AG04450 (cell line): ENCODE results near the gene ZPR1. TPM values are rescaled to one million over a fixed set of nuclear protein-coding genes. Genes with fewer than 3 reads are reported as not detected.

Experiments used
- CTCF ChIA-PET: fragments of 300-600, 350-600 bp; formaldehyde crosslinking; extraction: SDS; loops from one replicate; lab custom pipeline; 2022; ENCODE audit warnings: antibody characterized with exemption, inconsistent platforms; lab: Charles Lee
- POLR2A ChIA-PET: fragments of 350-600 bp; formaldehyde crosslinking; extraction: SDS; loops from one replicate; lab custom pipeline; 2021; ENCODE audit warnings: antibody characterized with exemption, inconsistent platforms; lab: Yijun Ruan, JAX
- DNase-seq: peaks from one replicate; pipeline ENCODE4 v3.0.0-alpha.2; 2011; ENCODE audit warnings: low read depth, low spot score
- H3K27ac ChIP-seq: one replicate; pipeline ENCODE4 v1.5.1; 2012; ENCODE audit warnings: low read depth, low read length, control low read depth
- H3K27me3 ChIP-seq: one replicate; pipeline ENCODE4 v1.6.0; 2012; ENCODE audit warnings: low read length; ENCODE audit not compliant: control insufficient read depth, insufficient read depth
- H3K4me3 ChIP-seq: 2 replicates; pipeline ENCODE4 v1.5.1; 2011; ENCODE audit warnings: mild to moderate bottlenecking, low read depth, low read length, control low read depth
- H3K9me3 ChIP-seq: 2 replicates; pipeline ENCODE4 v1.5.1; 2012; ENCODE audit warnings: low read length; ENCODE audit not compliant: control insufficient read depth, insufficient read depth
- CTCF ChIP-seq: IDR thresholded peaks from 2 replicates; pipeline ENCODE4 v1.5.1; 2011; ENCODE audit warnings: low read depth, low read length, control low read depth, inconsistent platforms
- polyA plus RNA-seq: library from polyadenylated mRNA; depleted of rRNA; stranded (reverse); fragments of >200 nt; gene quantifications from 2 replicates; pipeline ENCODE4 v1.2.3, GENCODE V29; 2011

Gene ZPR1
- polyA plus RNA-seq, 1 experiment = 57.1 TPM

GRCh38 chr11:116830184-116830912 is 42.5 kb upstream of the ZPR1 start:
- Histone ChIP-seq H3K27me3 (peaks cover 2% of the 10 kb centered on the region), H3K4me3 (no peak overlapping the region), H3K27ac (no peak overlapping the region), H3K9me3 (no peaks in the 10 kb centered on the region)
- no peak for TF ChIP-seq CTCF
- ChIA-PET CTCF (interaction anchor here (0.7 kb wide), 1 partner anchor 39 kb away, joined by 3 read pairs; the partner anchor contains the start of gene APOA5), POLR2A (no interaction called here)
- no peak for DNase-seq

- Histone ChIP-seq H3K9me3 (no peaks in the 10 kb centered on the region), H3K27ac (no peak within 1 kb of the TSS), H3K27me3 (peaks cover 2% of the 10 kb centered on the region), H3K4me3 (no peak within 1 kb of the TSS)
- ChIA-PET POLR2A (interaction anchor here (0.6 kb wide), 1 partner anchor 350 kb away, joined by 3 read pairs; no protein-coding TSS in a partner anchor), CTCF (interaction anchor here (0.7 kb wide), 1 partner anchor 38 kb away, joined by 3 read pairs; the partner anchor contains the start of gene APOA5)
- no peak for DNase-seq
- no peak for TF ChIP-seq CTCF
These were observed 41.8 kb upstream of the ZPR1 start, which contains the start of gene APOC3 for GRCh38 chr11:116829525-116830183. Gene APOC3, plus strand, starts transcription at chr11:116829907. Its CDS starts 676 bp downstream, at chr11:116830583.

GRCh38 chr11:116828632-116829524 is 41.1 kb upstream of the ZPR1 start:
- Histone ChIP-seq H3K27me3 (peaks cover 2% of the 10 kb centered on the region), H3K9me3 (no peaks in the 10 kb centered on the region), H3K27ac (no peak overlapping the region), H3K4me3 (no peak overlapping the region)
- no peak for TF ChIP-seq CTCF
- ChIA-PET CTCF (no interaction called here), POLR2A (no interaction called here)
- DNase-seq = no peak

- TF ChIP-seq CTCF = no peak
- ChIA-PET CTCF (interaction anchor here (1.0 kb wide), 1 partner anchor 13 kb away, joined by 3 read pairs; no protein-coding TSS in a partner anchor), POLR2A (no interaction called here)
- no peak for DNase-seq
- Histone ChIP-seq H3K9me3 (no peaks in the 10 kb centered on the region), H3K27ac (no peak overlapping the region), H3K27me3 (peaks cover 5% of the 10 kb centered on the region), H3K4me3 (no peak overlapping the region)
These were observed 39.6 kb upstream of the ZPR1 start for GRCh38 chr11:116827461-116827860.
